Thoracic aorta (tissue), 2 donors: ENCODE data around the gene VTN. TPM values are rescaled to one million over a fixed set of nuclear protein-coding genes. Genes with fewer than 3 reads are reported as not detected.

ENCODE experiments used
- ATAC-seq: fragments of 150-250 bp; one replicate; pipeline ENCODE4 v1.8.0; 2017; ENCODE audit warnings: low read depth; ENCODE audit not compliant: insufficient number of reproducible peaks, low FRiP score
- DNase-seq: peaks from one replicate; pipeline ENCODE4 v3.0.0-alpha.2; 2020; ENCODE audit warnings: low spot score
- H3K27ac ChIP-seq, 2 donors: fragments of 200-600 bp; sonication (generic); 1 replicate in 1 of 2; 2 replicates in 1 of 2; pipeline ENCODE4 v1.5.1; 2016; ENCODE audit warnings: mild to moderate bottlenecking in 2 of 2, moderate library complexity in 2 of 2
- H3K27me3 ChIP-seq: fragments of 200-600 bp; sonication (generic); replicated peaks from 2 replicates; pipeline ENCODE4 v1.6.0; 2016; ENCODE audit warnings: mild to moderate bottlenecking; ENCODE audit not compliant: insufficient read depth
- H3K36me3 ChIP-seq: fragments of 200-600 bp; sonication (generic); one replicate; pipeline ENCODE4 v1.5.1; 2016
- H3K4me1 ChIP-seq, 2 donors: fragments of 200-600 bp; sonication (generic); 1 replicate in 1 of 2; 2 replicates in 1 of 2; pipeline versions ENCODE4 v1.5.1 to v1.6.0; 2016; ENCODE audit warnings: low read depth in 2 of 2, mild to moderate bottlenecking in 1 of 2; ENCODE audit not compliant: control insufficient read depth in 1 of 2
- H3K4me3 ChIP-seq: fragments of 200-600 bp; sonication (generic); 2 replicates; pipeline ENCODE4 v1.5.1; 2016; ENCODE audit warnings: mild to moderate bottlenecking
- H3K9me3 ChIP-seq: fragments of 200-600 bp; sonication (generic); 2 replicates; pipeline ENCODE4 v1.5.1; 2016
- CTCF ChIP-seq: fragments of 200-600 bp; sonication (generic); IDR thresholded peaks from one replicate; pipeline ENCODE4 v1.5.1; 2019; ENCODE audit warnings: antibody characterized with exemption
- total RNA-seq, 2 donors: library from RNA; depleted of rRNA; stranded (reverse); fragments of >200 nt; gene quantifications; one replicate each; pipeline versions ENCODE4 v1.1.0 to v1.2.3, GENCODE V29; 2016

Gene VTN
- total RNA-seq, 2 donors from 2014 or later = 1.1 to 3.1 TPM

DNA sequence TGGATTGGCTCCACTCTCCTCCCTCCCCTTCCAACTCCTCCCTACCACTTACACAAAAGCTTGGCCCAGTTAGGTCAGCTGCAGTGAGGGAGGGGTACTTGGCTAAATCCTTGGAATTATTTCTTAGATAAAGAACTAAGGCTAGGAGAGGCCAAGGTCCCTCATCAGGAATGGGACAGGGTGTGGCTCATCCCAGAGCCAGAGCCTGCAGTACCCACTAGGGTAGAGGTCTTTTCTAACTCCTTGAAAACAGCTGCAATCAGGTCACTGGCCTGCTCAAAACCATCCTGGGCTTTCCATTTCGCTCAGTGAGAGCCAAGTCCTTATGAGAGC is 37.8 kb upstream of the VTN start:
- no peaks in the 10 kb centered on the region for H3K9me3 ChIP-seq
- no peak for ATAC-seq
- TF ChIP-seq CTCF = no peak
- H3K27ac ChIP-seq = no peak overlapping the region
- peaks cover 8 to 24% of the 10 kb centered on the region in 2 donors for H3K4me1 ChIP-seq
- no peaks in the 10 kb centered on the region for H3K36me3 ChIP-seq
- no peaks in the 10 kb centered on the region for H3K27me3 ChIP-seq
- DNase-seq = no peak
- H3K4me3 ChIP-seq = no peak overlapping the region

GRCh38 chr17:28407130-28407973 is 37.2 kb upstream of the VTN start:
- no peak for TF ChIP-seq CTCF
- ATAC-seq (no peak), DNase-seq (no peak)

GRCh38 chr17:28406473-28406814 is 36.3 kb upstream of the VTN start:
- Histone ChIP-seq H3K27me3 (no peaks in the 10 kb centered on the region), H3K27ac (peak overlapping the region in 1 of 2 donors; percentile 54), H3K4me3 (peak overlapping the region; percentile 97), H3K36me3 (peaks cover 7% of the 10 kb centered on the region), H3K9me3 (no peaks in the 10 kb centered on the region), H3K4me1 (peaks cover 8 to 24% of the 10 kb centered on the region in 2 donors)
- DNase-seq (no peak), ATAC-seq (no peak)
- no peak for TF ChIP-seq CTCF

More at GRCh38 chr17:28407130-28407973, 37.2 kb upstream of the VTN start:
- Histone ChIP-seq H3K27ac (no peak overlapping the region), H3K36me3 (no peaks in the 10 kb centered on the region), H3K9me3 (no peaks in the 10 kb centered on the region), H3K27me3 (no peaks in the 10 kb centered on the region), H3K4me1 (peaks cover 8 to 24% of the 10 kb centered on the region in 2 donors), H3K4me3 (no peak overlapping the region)

DNA sequence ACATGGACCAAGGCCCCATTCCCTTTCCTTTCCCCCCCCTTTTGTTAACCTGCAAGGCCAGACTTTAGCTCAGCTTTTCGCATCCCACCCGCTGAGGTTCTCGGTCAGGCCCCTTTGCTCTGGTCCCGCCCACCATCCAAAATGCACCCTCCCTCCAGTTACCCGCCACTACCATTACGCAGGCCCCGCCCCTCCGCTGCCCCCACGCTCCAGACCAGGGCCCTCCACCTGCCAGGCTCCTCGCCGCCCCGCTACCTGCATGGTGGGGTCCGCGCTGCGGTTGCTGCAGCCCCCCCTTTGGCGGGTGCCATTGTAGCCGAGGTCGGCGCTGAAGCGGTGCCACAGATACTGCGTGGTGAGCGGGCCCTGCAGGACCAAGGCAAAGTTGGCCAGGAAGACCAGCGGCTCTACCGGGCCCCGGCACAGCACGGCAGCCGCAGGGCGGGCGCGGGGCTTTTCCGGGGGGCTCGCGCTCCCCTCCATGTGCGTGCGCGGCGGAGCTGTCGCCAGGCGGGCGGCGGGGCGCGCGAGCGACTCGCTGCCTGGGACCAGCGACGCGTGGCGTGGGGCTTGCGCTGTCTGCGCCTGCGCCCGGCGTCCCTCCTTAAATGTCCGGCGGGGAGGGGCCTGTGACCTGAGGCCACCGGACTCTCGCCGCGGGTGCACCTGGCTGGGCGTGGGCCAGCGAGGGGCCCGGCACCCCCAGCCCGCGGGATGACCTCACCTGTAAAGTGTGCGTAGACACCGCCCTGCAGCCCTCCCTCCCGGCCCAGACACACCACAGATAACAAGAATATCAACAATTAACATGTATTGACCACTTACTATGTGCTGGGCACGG is 35.7 kb upstream of the VTN start, which contains the start of gene SLC46A1:
Gene SLC46A1 (minus strand): TSS at position 581 of the 841 bp plus-strand sequence. CDS start 98 bp downstream, at position 483.
- H3K9me3 ChIP-seq = no peaks in the 10 kb centered on the region
- no peaks in the 10 kb centered on the region for H3K27me3 ChIP-seq
- peak within 1 kb of the TSS; percentile 97 for H3K4me3 ChIP-seq
- peak within 1 kb of the TSS in 1 of 2 donors; percentile 54 for H3K27ac ChIP-seq
- peaks cover 8% of the 10 kb centered on the region for H3K36me3 ChIP-seq
- DNase-seq = no peak
- peak; percentile 33 for ATAC-seq
- H3K4me1 ChIP-seq = peaks cover 8 to 24% of the 10 kb centered on the region in 2 donors
- no peak for TF ChIP-seq CTCF
